Hindlimb muscle (tissue), 1 donor: ENCODE data around the gene PRKN. TPM values are rescaled to one million over a fixed set of nuclear protein-coding genes. Genes with fewer than 3 reads are reported as not detected.

Experiments used
- DNase-seq: peaks from one replicate; pipeline ENCODE4 v3.0.0-alpha.2; 2013
- polyA plus RNA-seq: library from polyadenylated mRNA; unstranded; fragments of 120-200 nt; gene quantifications from one replicate; pipeline ENCODE4 v1.2.1, GENCODE V29; 2013; ENCODE audit not compliant: insufficient read length

The PRKN gene
- polyA plus RNA-seq, 1 donor, result 4.5 TPM

GRCh38 chr6:161748535-161749416 lies 978.8 kb downstream of the PRKN start:
- DNase-seq, result no peak

GRCh38 chr6:161747506-161747905 lies 980.1 kb downstream of the PRKN start:
- DNase-seq, result no peak

- no peak for DNase-seq
Observed at GRCh38 chr6:161745594-161746141, 981.9 kb downstream of the PRKN start.

GRCh38 chr6:161745128-161745527 lies 982.4 kb downstream of the PRKN start:
- DNase-seq, result no peak

GRCh38 chr6:161744211-161745067 lies 983.1 kb downstream of the PRKN start:
- DNase-seq, result no peak

- DNase-seq, result no peak
Observed at GRCh38 chr6:161743509-161744178, 983.9 kb downstream of the PRKN start.

GRCh38 chr6:161740486-161740885 lies 987.1 kb downstream of the PRKN start:
- DNase-seq, result no peak

GRCh38 chr6:161736781-161737292 lies 990.7 kb downstream of the PRKN start:
- no peak for DNase-seq

GRCh38 chr6:161736326-161736725 lies 991.2 kb downstream of the PRKN start:
- no peak for DNase-seq

GRCh38 chr6:161732594-161732993 lies 995.0 kb downstream of the PRKN start:
- no peak for DNase-seq

GRCh38 chr6:161727083-161727833 lies 1000.3 kb downstream of the PRKN start:
- no peak for DNase-seq

- DNase-seq, result no peak
Observed at GRCh38 chr6:161722394-161722793, 1005.2 kb downstream of the PRKN start.

- DNase-seq, result no peak
Observed at GRCh38 chr6:161721511-161721910, 1006.1 kb downstream of the PRKN start.

- no peak for DNase-seq
Observed at GRCh38 chr6:161716176-161716575, 1011.4 kb downstream of the PRKN start.

- no peak for DNase-seq
Observed at GRCh38 chr6:161711938-161712337, 1015.6 kb downstream of the PRKN start.

GRCh38 chr6:161711515-161711914 lies 1016.1 kb downstream of the PRKN start:
- DNase-seq, result no peak

GRCh38 chr6:161710698-161711097 lies 1016.9 kb downstream of the PRKN start:
- no peak for DNase-seq

GRCh38 chr6:161701056-161701455 lies 1026.5 kb downstream of the PRKN start:
- no peak for DNase-seq

- DNase-seq, result no peak
Observed at GRCh38 chr6:161696801-161697200, 1030.8 kb downstream of the PRKN start.

- no peak for DNase-seq
Observed at GRCh38 chr6:161694995-161695394, 1032.6 kb downstream of the PRKN start.

- DNase-seq, result no peak
Observed at GRCh38 chr6:161686655-161687054, 1040.9 kb downstream of the PRKN start.
